H1 (cell line): ENCODE measurements around the gene ST6GALNAC4. TPM values are rescaled to one million over a fixed set of nuclear protein-coding genes. Genes with fewer than 3 reads are reported as not detected.

ENCODE experiments used
- MAFK ChIP-seq: IDR thresholded peaks from 2 replicates; pipeline ENCODE4 v1.6.1; 2012; ENCODE audit warnings: low read depth, mild to moderate bottlenecking, improper control_type of control experiment, low read length
- NRF1 ChIP-seq: IDR thresholded peaks from 2 replicates; pipeline ENCODE4 v1.6.1; 2011; ENCODE audit warnings: mild to moderate bottlenecking, low read depth, low read length, improper control_type of control experiment
- POLR2AphosphoS5 ChIP-seq: IDR thresholded peaks from 2 replicates; pipeline ENCODE4 v1.6.1; 2011; ENCODE audit warnings: low read depth, low read length
- RNF2 ChIP-seq: fragments of 200-900, 300-1000 bp; sonication (generic); IDR thresholded peaks from 2 replicates; pipeline ENCODE4 v1.7.1; 2016; ENCODE audit warnings: borderline replicate concordance, low read depth, mild to moderate bottlenecking, antibody characterized with exemption, low read length; ENCODE audit not compliant: poor library complexity, severe bottlenecking; ENCODE audit errors: missing control alignments
- polyA plus RNA-seq, 7 experiments: library from polyadenylated mRNA; depleted of rRNA in 3 of 7; stranded (reverse) in 5 of 7; unstranded in 2 of 7; fragments of >200 nt in 5 of 7; fragments of 200-250 nt in 2 of 7; gene quantifications; 1 replicate in 5 of 7; 2 replicates in 1 of 7; 4 replicates in 1 of 7; pipeline versions ENCODE4 v1.2.1 to v1.2.3, GENCODE V29; 2011 to 2013; ENCODE audit warnings: missing spikeins in 2 of 7, mixed read lengths in 2 of 7
- total RNA-seq: library from RNA; stranded (reverse); fragmentation: NEBNext Ultra II Directional; extraction: Animal tissue kit (Norgen Biotek cat#: 25700); gene quantifications from 2 replicates; pipeline ENCODE4 v1.2.1, GENCODE V29; 2021

The ST6GALNAC4 gene
- total and polyA plus RNA-seq, 2 of the 8 experiments (the other 6 are each of a cell fraction or from before 2014, with no cell fraction given): 21.8 to 34.1 TPM

- TF ChIP-seq RNF2 (no peak), NRF1 (no peak), POLR2AphosphoS5 (no peak), MAFK (no peak)
Observed at GRCh38 chr9:127890053-127890452, 26.8 kb downstream of the ST6GALNAC4 start (continued).
